Measurements from ENCODE around the gene NUP210L. TPM values are rescaled to one million over a fixed set of nuclear protein-coding genes. Genes with fewer than 3 reads are reported as not detected.
A peak's percentile ranks its signal among the peaks of the same experiment; 100 is the strongest.

The NUP210L gene
- total and polyA plus RNA-seq, 2 of the 13 experiments (the other 11 are each of a cell fraction or from before 2014, with no cell fraction given): not detected

- TF ChIP-seq ZNF274 (CRISPR knock-in tag; IDR thresholded peaks at IDR 0.05) (peak; percentile 75; the same call in 1 of the 2 replicates), ZXDC (CRISPR knock-in tag; IDR thresholded peaks at IDR 0.05) (no peak; the same call in 1 of the 2 replicates), RAD21 (CRISPR knock-in tag; IDR thresholded peaks at IDR 0.05) (no peak), ZBTB40 (IDR thresholded peaks at IDR 0.05) (peak; percentile 88), ZBTB40 (CRISPR knock-in tag; IDR thresholded peaks at IDR 0.05) (no peak; the same call in 1 of the 2 replicates), NCOA1 (CRISPR knock-in tag; IDR thresholded peaks at IDR 0.05) (no peak), PAF1 (CRISPR knock-in tag; IDR thresholded peaks at IDR 0.05) (no peak), SMC3 (IDR thresholded peaks at IDR 0.05; ENCODE audit: low read length) (no peak), PCBP2 (optimal IDR thresholded peaks at IDR 0.05; ENCODE audit: low read depth, low read length, poor library complexity, severe bottlenecking) (no peak), DNMT1 (CRISPR knock-in tag; IDR thresholded peaks at IDR 0.05) (no peak), YY1 (IDR thresholded peaks at IDR 0.05; ENCODE audit: insufficient read depth, insufficient replicate concordance, low read depth, low read length) (peak; percentile 71), CSRNP1 (CRISPR knock-in tag; IDR thresholded peaks at IDR 0.05) (peak; percentile 80; the same call in 1 of the 2 replicates), ZNF788 (CRISPR knock-in tag; IDR thresholded peaks at IDR 0.05; ENCODE audit: borderline replicate concordance) (peak; percentile 68; the same call in 1 of the 2 replicates), DRAP1 (CRISPR knock-in tag; IDR thresholded peaks at IDR 0.05) (peak; percentile 95), ZNF772 (CRISPR knock-in tag; IDR thresholded peaks at IDR 0.05) (peak; percentile 65; the same call in 1 of the 2 replicates)
Observed at GRCh38 chr1:154183046-154183915, 28.4 kb upstream of the NUP210L start (continued).

Measured in HepG2 (cell line).